Fibroblast of lung (primary cell): Measurements from ENCODE around the gene HS3ST6. TPM values are rescaled to one million over a fixed set of nuclear protein-coding genes. Genes with fewer than 3 reads are reported as not detected.

Experiments
- DNase-seq, 2 donors: peaks; one replicate each; pipeline versions ENCODE4 v3.0.0 to v3.0.0-alpha.2; 2010; ENCODE audit warnings: low read depth in 2 of 2
- H2AFZ ChIP-seq: 2 replicates; pipeline ENCODE4 v1.5.1; 2012; ENCODE audit warnings: low read length, control low read depth, inconsistent platforms
- H3K27ac ChIP-seq: 2 replicates; pipeline ENCODE4 v1.5.1; 2011; ENCODE audit warnings: low read length, control low read depth; ENCODE audit not compliant: insufficient read depth
- H3K27me3 ChIP-seq: 2 replicates; pipeline ENCODE4 v1.5.1; 2011; ENCODE audit warnings: mild to moderate bottlenecking, low read length; ENCODE audit not compliant: control insufficient read depth, insufficient read depth
- H3K36me3 ChIP-seq: 2 replicates; pipeline ENCODE4 v1.5.1; 2011; ENCODE audit warnings: low read length; ENCODE audit not compliant: control insufficient read depth, insufficient read depth
- H3K4me1 ChIP-seq: 2 replicates; pipeline ENCODE4 v1.5.1; 2011; ENCODE audit warnings: low read length; ENCODE audit not compliant: control insufficient read depth, insufficient read depth; ENCODE audit errors: extremely low read depth
- H3K4me2 ChIP-seq: 2 replicates; pipeline ENCODE4 v1.5.1; 2011; ENCODE audit warnings: low read length, control low read depth; ENCODE audit not compliant: insufficient read depth; ENCODE audit errors: extremely low read depth
- H3K4me3 ChIP-seq, 4 experiments: fragments of 200-600 bp in 1 of 4; sonication (generic) in 1 of 4; replicated peaks in 1 of 4; 2 replicates each; pipeline ENCODE4 v1.5.1; 2011 to 2016; ENCODE audit warnings: low read length in 4 of 4, low read depth in 3 of 4, mild to moderate bottlenecking in 3 of 4, control low read depth in 2 of 4, inconsistent platforms in 1 of 4, mixed read lengths in 1 of 4; ENCODE audit not compliant: insufficient read depth in 1 of 4; ENCODE audit errors: control extremely low read depth in 1 of 4
- H3K79me2 ChIP-seq: 2 replicates; pipeline ENCODE4 v1.5.1; 2012; ENCODE audit warnings: mild to moderate bottlenecking, low read length, inconsistent platforms; ENCODE audit not compliant: control insufficient read depth, insufficient read depth
- H3K9ac ChIP-seq: 2 replicates; pipeline ENCODE4 v1.5.1; 2011; ENCODE audit warnings: mild to moderate bottlenecking, low read length, control low read depth; ENCODE audit not compliant: insufficient read depth
- H3K9me3 ChIP-seq: 2 replicates; pipeline ENCODE4 v1.5.1; 2012; ENCODE audit warnings: low read depth, low read length; ENCODE audit not compliant: control insufficient read depth, insufficient read depth
- H4K20me1 ChIP-seq: 2 replicates; pipeline ENCODE4 v1.5.1; 2011; ENCODE audit warnings: low read length; ENCODE audit not compliant: control insufficient read depth, insufficient read depth; ENCODE audit errors: extremely low read depth
- CTCF ChIP-seq, 2 donors: IDR thresholded peaks in 1 of 2; conservative IDR thresholded peaks in 1 of 2; 1 replicate in 1 of 2; 2 replicates in 1 of 2; pipeline ENCODE4 v1.5.1; 2011 to 2012; ENCODE audit warnings: low read length in 2 of 2, control low read depth in 1 of 2, inconsistent platforms in 1 of 2, low read depth in 1 of 2, mild to moderate bottlenecking in 1 of 2
- EZH2 ChIP-seq: IDR thresholded peaks from 2 replicates; pipeline ENCODE4 v1.5.1; 2012; ENCODE audit warnings: low read length, control low read depth, mild to moderate bottlenecking; ENCODE audit errors: missing control alignments
- polyA plus RNA-seq, 2 donors: library from polyadenylated mRNA; depleted of rRNA in 1 of 2; stranded (reverse) in 1 of 2; unstranded in 1 of 2; fragments of >200 nt; gene quantifications; 2 replicates each; pipeline ENCODE4 v1.2.1, GENCODE V29; 2011 to 2012; ENCODE audit warnings: missing spikeins in 1 of 2
- total RNA-seq: library from RNA; depleted of rRNA; stranded (reverse); fragments of >200 nt; gene quantifications from 2 replicates; pipeline ENCODE4 v1.2.1, GENCODE V29; 2014

HS3ST6 gene
- total and polyA plus RNA-seq, 2 donors (not counting 1 experiment from before 2014, with no cell fraction given): not detected

DNA sequence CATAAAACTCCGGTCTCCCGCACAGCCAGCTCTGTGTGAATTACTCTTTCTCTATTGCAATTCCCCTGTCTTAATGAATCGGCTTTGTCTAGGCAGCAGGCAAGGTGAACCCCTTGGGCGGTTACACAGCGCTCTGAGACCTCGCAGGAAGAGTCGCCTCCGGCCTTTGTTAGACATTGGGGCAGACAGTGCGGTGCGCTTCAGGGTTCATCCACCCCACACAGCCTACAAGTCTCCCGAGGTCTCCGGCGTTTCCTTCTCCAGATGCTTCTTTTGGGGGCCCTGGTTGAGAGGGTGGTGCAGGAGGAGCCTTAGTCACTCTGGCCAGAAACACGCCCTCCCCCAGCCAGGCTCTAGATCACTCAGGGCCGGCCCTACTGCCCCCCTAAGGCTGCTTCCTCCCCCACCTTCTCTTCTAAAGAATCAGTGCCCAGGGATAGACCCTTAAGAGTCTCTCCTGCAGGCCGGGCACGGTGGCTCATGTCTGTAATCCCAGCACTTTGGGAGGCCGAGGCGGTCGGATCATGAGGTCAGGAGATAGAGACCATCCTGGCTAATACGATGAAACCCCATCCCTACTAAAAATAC is 26.5 kb upstream of the HS3ST6 start:
- no peaks in the 10 kb centered on the region for H4K20me1 ChIP-seq
- TF ChIP-seq CTCF (conservative IDR thresholded peaks at IDR 0.05 in 1 of 2, IDR thresholded peaks at IDR 0.05 in 1 of 2; ENCODE audit: low read depth in 1 of 2, low read length in 2 of 2): no peak
- no peak for TF ChIP-seq EZH2
- H3K36me3 ChIP-seq: peaks cover 4% of the 10 kb centered on the region
- H3K9ac ChIP-seq: no peak overlapping the region
- no peak overlapping the region for H3K4me2 ChIP-seq
- peaks cover 7% of the 10 kb centered on the region for H3K4me1 ChIP-seq
- H3K27me3 ChIP-seq: no peaks in the 10 kb centered on the region
- no peak overlapping the region for H3K27ac ChIP-seq
- no peak for DNase-seq
- H3K9me3 ChIP-seq: no peaks in the 10 kb centered on the region
- H3K79me2 ChIP-seq: no peaks in the 10 kb centered on the region
- no peak overlapping the region for H2AFZ ChIP-seq
- H3K4me3 ChIP-seq: no peak overlapping the region

GRCh38 chr16:1942810-1943726 is 24.9 kb upstream of the HS3ST6 start, which contains the start of gene MSRB1:
TSS of gene MSRB1 (minus strand) at chr16:1943199. CDS start at chr16:1943156, 43 bp downstream.
- no peaks in the 10 kb centered on the region for H3K79me2 ChIP-seq
- DNase-seq: peak; percentile 95 to 97
- H4K20me1 ChIP-seq: no peaks in the 10 kb centered on the region
- H3K27me3 ChIP-seq: no peaks in the 10 kb centered on the region
- H3K9me3 ChIP-seq: no peaks in the 10 kb centered on the region
- H3K4me2 ChIP-seq: peak within 1 kb of the TSS; percentile 92
- no peak for TF ChIP-seq EZH2
- no peak for TF ChIP-seq CTCF (conservative IDR thresholded peaks at IDR 0.05 in 1 of 2, IDR thresholded peaks at IDR 0.05 in 1 of 2; ENCODE audit: low read depth in 1 of 2, low read length in 2 of 2)
- H3K27ac ChIP-seq: peak within 1 kb of the TSS; percentile 51
- peaks cover 8% of the 10 kb centered on the region for H3K36me3 ChIP-seq
- H3K4me3 ChIP-seq: peak within 1 kb of the TSS; percentile 79 to 93 (median 82)
- peaks cover 7% of the 10 kb centered on the region for H3K4me1 ChIP-seq
- peak within 1 kb of the TSS; percentile 76 for H3K9ac ChIP-seq
- peak within 1 kb of the TSS; percentile 90 for H2AFZ ChIP-seq
